ENCODE results near the gene CKAP2.

DNA sequence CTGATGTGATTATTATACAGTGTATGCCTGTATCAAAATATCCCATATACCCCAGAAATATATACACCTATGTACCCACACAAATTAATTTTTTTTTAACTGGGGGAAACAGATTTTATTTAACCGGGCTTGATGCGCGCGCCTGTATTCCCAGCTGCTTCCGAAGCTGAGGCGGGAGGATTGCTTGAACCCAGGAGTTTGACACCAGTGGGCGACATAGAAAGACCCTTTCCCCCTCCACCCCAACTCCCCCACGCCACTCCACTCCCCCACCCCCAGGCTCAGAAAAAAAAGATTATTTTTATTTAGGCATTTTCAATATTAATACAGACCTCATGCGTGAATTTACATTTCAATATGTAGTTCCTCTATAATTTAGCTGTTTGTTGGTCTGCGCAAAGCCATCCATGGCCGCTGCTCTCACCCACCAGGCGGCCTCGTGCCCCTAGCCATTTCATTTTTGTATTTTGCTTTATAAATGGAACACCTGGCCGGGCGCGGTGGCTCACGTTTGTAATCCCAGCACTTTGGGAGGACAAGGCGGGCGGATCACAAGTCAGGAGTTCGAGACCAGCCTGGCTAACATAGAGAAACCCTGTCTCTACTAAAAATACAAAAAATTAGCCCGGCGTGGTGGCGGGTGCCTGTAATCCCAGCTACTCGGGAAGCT is 4.0 kb upstream of the CKAP2 start:
- TF ChIP-seq, protein P1, sequence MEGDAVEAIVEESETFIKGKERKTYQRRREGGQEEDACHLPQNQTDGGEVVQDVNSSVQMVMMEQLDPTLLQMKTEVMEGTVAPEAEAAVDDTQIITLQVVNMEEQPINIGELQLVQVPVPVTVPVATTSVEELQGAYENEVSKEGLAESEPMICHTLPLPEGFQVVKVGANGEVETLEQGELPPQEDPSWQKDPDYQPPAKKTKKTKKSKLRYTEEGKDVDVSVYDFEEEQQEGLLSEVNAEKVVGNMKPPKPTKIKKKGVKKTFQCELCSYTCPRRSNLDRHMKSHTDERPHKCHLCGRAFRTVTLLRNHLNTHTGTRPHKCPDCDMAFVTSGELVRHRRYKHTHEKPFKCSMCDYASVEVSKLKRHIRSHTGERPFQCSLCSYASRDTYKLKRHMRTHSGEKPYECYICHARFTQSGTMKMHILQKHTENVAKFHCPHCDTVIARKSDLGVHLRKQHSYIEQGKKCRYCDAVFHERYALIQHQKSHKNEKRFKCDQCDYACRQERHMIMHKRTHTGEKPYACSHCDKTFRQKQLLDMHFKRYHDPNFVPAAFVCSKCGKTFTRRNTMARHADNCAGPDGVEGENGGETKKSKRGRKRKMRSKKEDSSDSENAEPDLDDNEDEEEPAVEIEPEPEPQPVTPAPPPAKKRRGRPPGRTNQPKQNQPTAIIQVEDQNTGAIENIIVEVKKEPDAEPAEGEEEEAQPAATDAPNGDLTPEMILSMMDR (conservative IDR thresholded peaks at IDR 0.05; ENCODE audit: low read length) = no peak
- no peak for TF ChIP-seq EZH2phosphoT487 (IDR thresholded peaks at IDR 0.05; ENCODE audit: borderline replicate concordance)
